Hematopoietic multipotent progenitor cell treated with erythropoietin and hydrocortisone succinate and interleukin-3 and kit ligand, for 6 days (in vitro differentiated cells): ENCODE measurements around the gene FAM124A.

Source experiments
- DNase-seq: peaks from one replicate; pipeline ENCODE4 v3.0.0-alpha.2; 2015

FAM124A gene, protein sequence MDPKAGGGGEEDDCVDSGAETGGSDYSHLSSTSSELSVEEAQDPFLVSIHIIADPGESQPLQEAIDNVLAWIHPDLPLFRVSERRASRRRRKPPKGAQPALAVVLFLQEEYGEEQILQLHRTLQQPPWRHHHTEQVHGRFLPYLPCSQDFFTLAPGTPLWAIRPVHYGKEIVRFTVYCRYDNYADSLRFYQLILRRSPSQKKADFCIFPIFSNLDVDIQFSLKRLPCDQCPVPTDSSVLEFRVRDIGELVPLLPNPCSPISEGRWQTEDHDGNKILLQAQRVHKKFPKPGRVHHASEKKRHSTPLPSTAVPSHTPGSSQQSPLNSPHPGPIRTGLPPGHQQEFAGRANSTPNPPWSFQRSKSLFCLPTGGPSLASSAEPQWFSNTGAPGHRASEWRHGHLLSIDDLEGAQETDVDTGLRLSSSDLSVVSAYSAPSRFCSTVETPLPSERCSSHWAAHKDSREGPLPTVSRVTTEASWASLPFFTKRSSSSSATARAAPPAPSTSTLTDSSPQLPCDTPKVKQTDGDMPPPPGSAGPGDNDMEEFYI

GRCh38 chr13:51222037-51222685 lies at the start of gene FAM124A:
Gene FAM124A, plus strand, starts transcription at chr13:51222398. Its CDS starts 104 bp downstream, at chr13:51222502.
- peak; percentile 68 for DNase-seq

GRCh38 chr13:51175021-51175420 lies 47.2 kb upstream of the FAM124A start:
- no peak for DNase-seq

DNA sequence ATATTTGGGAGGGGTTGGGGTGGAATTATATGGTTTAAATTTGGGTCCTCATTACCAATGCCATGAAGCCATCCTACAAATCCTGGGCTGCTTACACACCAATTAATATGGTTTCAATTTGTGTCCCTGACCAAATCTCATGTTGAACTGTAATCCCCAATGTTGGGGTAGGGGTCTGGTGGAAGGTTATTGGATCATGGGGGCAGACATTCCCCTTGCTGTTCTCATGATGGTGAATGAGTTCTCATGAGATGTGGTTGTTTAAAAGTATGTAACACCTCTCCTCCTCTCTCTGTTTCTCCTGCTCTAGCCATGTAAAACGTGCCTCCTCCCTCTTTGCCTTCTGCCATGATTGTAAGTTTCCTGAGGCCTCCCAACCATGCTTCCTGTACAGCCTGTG lies 46.6 kb upstream of the FAM124A start:
- no peak for DNase-seq

DNA sequence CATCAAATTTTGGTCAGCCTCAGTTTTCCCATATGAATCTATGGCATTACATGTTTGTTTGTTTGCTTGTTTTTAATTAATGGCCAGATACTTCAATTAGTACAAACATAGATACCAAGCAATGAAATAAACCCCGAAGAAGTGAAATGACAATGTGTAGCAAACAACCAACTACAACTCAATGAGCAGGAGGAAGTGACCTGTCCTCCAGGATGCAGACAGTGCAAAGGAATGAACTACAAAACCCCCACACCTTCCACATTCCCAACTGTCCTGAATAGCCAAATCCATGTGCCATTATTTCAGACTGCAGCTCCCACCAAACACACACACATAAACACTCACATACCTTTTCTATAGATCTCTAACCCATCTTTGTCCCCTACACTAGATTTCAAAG lies 45.0 kb upstream of the FAM124A start:
- DNase-seq = no peak

- no peak for DNase-seq
These were observed 43.6 kb upstream of the FAM124A start for GRCh38 chr13:51178456-51179074.

- DNase-seq = no peak
These were observed 42.7 kb upstream of the FAM124A start for GRCh38 chr13:51179432-51179971.

DNA sequence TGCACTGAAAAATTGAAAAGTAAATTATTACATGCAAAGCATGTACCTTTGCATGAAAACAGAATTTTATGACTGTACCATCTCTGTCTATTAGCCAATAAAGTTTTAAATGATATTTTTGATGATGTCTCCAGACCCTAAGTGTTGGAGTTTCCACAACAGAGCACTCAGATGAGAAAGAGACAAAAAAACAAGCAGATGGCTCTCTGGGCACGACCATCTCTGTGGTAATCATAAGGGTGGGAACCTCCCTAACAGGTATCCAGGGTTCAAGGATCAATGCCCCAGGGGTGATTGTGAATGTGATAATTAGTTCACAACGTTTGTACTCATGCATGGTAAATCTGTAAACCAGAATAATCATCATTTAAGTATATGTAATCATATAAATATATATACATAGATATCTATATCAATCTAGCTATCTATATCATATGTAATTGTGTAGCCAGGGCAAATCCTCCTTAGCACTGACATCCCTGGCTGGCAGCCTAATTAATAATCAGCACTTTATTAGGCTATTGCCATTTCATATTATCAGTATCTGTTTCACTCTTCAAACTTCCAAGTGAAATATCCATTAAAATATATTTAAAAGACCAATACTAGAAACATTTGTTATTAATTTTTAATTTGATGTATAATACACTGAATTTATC lies 41.2 kb upstream of the FAM124A start:
- no peak for DNase-seq

GRCh38 chr13:51181786-51182383 lies 40.3 kb upstream of the FAM124A start:
- DNase-seq = no peak

GRCh38 chr13:51191743-51192142 lies 30.5 kb upstream of the FAM124A start:
- DNase-seq = no peak

DNA sequence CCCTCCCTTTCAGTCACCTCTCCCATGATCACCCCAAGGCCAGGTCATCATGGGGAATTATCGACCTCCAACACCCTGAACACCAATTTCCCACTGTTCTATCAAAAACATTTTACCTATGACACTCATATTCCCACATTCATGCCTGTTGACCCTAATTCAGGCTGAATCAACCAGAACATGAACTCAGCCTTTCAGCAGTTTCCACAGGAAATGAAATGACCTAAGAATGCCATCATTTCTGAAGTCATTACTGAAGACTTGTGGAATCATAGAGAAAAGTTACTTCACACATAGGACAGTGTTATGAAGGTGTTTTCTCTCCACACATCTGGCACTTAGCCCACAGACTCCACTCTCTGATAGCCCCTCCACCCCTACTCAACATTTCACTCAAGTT lies 29.9 kb upstream of the FAM124A start:
- DNase-seq = no peak

DNA sequence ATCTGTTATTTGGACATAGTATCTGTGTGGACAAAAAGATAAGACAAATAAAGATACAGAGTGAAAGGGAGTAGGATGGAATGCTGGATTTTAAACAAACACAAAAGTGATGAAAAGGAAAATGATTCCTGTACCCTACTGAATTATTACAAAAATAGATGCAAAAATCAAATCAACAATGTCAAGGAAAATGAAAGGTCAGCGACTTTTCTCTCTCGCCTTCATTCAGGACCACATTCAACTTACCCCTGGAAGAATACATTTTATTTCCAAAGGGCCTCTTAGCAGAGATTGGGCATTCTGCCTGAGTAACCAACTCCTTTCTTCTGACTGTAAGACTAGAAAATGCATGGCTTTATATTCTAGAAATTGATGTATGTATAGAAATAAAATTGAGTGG lies 28.8 kb upstream of the FAM124A start:
- no peak for DNase-seq

- DNase-seq = no peak
These were observed 27.3 kb upstream of the FAM124A start for GRCh38 chr13:51194942-51195341.

DNA sequence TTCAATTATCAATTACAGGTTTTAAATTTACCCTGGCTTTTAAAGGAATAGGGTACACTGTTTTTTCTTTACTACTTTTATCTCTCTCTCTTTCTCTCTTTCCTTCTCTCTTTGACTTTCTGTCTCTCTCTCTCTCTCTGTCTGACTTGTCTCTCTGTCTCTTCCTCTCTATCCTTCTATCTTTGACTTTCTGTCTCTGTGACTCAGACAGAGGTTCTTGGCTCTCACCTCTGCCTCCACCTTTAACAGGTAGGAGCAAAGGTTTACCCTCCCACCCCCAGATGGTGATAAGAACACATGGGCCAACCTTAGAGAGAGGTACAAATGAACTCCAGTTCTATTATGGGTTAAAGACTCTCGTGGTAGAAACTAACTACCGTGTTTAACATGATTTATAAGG lies 20.3 kb upstream of the FAM124A start:
- no peak for DNase-seq

DNA sequence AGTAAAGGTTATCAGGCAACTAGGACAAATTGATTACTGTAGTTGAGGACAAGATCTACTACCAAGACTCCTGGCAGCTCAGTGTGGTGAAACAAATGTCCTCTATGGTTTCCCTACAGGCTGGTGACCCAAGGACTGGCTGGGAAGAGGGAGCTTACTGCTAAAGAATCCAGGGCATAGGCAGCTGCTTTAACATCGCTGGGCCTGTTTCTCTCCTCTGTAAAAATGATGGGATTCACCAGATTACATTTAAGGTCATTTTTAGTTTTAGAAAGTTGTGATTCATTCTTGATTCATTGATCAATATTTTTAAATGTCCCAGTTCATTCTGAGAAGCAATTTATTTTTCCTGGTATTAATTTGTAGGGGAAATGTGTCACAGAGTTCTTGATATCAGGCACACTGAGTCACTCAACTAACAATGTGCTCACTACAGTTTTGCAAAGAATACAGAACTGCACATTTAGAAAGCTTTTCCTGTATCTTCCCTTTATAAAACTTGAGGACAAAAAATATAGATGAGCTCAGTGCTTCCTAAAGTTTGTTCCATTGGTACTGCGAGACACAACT lies 19.6 kb upstream of the FAM124A start:
- DNase-seq = no peak

- DNase-seq = no peak
These were observed 15.6 kb upstream of the FAM124A start for GRCh38 chr13:51206584-51206983.

- DNase-seq = no peak
These were observed 14.3 kb upstream of the FAM124A start for GRCh38 chr13:51207881-51208280.

DNA sequence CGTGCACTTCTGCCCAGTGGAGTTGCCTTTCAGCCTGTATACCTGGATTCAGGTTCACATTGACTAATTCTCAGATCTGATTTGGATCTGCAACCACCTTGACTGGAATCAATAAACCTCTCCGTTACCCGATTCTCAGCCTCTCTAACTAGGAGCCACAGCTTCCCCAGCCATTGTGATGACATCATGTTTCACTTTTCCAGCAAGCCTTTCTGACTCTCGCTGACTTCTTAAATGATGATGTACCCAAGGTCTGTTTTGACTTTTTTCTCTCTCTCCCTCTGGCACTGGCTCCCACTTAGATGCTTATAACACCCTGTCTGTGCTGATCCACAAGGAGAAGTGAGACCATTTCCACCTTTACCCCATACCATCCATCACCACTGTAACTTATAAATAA lies 13.5 kb upstream of the FAM124A start:
- no peak for DNase-seq

- DNase-seq = no peak
These were observed 10.3 kb upstream of the FAM124A start for GRCh38 chr13:51211910-51212309.

DNA sequence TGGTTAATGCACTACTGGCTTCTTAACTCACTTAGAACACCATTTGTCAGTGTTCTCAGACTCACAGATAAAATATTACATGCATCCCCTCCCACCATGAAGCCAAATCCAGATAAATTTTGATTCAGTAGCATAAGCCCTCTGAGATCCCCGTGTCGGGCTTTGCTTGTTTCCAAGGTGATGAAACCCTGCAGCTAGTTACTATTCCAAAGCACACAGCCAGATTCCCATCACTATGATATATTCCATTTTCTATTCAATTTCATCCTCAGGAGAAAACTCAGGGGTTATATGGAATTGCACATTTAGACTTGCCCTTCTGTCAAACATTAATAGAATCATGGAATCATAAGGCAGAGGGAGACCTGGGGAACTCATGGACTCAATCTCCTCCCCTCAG lies 9.4 kb upstream of the FAM124A start:
- DNase-seq = no peak

DNA sequence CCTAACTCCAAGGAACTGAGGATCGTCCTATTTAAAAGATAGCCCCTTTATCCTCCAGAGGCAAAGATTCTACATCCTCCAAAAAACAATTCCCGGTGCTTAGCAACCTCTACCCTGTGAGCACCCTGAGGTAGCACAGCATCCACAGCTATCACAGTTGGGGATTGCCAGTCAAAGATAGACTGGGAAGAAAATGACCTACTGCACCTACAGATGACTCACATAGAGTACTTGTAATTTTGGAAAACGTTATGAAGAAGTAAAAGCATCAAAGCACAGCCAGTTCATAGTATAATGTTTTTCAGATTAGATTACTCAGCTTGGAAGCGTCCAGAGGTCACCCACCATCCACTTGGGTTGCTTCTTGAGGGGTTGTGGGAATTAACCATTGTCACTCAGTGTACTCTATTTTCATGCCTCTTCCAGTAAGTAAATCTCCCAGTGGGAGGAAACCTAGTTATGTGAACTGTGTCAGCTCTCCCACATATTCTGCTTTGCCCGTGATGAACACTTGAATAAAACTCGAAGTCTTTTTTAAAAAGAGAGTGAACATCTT lies 8.9 kb upstream of the FAM124A start:
- DNase-seq = no peak

DNA sequence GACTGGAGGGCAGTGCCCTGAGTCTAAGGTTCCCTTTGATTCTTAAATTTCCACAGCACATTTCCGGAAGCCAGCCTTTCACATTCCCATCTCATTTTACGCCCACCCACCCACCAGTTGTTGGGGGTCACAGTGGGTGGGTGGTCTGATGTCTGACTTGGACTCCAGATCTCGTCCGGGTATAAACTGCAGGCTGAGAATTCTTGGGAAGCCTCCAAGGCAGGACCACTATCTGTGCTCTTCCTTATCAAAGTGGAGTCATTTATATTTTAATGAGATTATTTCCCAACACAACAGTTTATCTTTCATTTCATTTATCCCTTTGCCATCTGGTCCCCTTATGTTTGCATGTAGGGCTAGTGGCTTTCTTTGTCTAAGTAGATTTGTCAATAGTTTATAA lies 3.6 kb upstream of the FAM124A start:
- DNase-seq = no peak

DNA sequence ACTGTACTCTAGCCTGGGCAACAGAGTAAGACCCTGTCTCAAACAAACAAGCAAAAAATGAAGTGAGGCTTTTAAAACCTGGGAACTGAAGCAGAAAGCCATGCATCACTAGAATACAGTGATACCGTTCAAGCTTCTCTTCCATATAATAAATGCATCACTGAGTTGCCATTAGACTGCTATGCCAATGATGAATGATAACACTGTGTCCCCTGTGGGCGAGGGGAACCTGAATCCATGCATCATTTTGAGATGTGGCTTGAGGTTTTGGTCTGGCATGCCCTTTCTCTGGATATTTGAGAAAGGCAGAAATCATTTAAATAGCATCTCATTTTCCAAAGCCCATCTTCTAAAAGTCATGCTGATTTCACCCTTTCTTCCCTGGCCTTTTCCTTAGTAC lies 1.5 kb upstream of the FAM124A start:
- DNase-seq = no peak
